ENCODE measurements around the gene AP3D1. TPM values are rescaled to one million over a fixed set of nuclear protein-coding genes. Genes with fewer than 3 reads are reported as not detected.

The AP3D1 gene
- total and polyA plus RNA-seq, 9 of the 15 experiments (the other 6 are each of a cell fraction or from before 2014, with no cell fraction given) = 1.2 to 86.1 (median 35.9) TPM

GRCh38 chr19:2060884-2061494 is 90.4 kb downstream of the AP3D1 start (continued):
- TF ChIP-seq ZNF134 (CRISPR knock-in tag; conservative IDR thresholded peaks at IDR 0.05) (no peak), POLR3A (IDR thresholded peaks at IDR 0.05; ENCODE audit: borderline replicate concordance, extremely low read depth, insufficient read depth, insufficient read length) (no peak), DACH1 (IDR thresholded peaks at IDR 0.05; ENCODE audit: partially characterized antibody) (no peak), HEY1 (CRISPR knock-in tag; IDR thresholded peaks at IDR 0.05; ENCODE audit: borderline replicate concordance) (no peak), ZNF140 (CRISPR knock-in tag; IDR thresholded peaks at IDR 0.05) (no peak), PHB (CRISPR knock-in tag; IDR thresholded peaks at IDR 0.05) (no peak), IRF9 (tag; IDR thresholded peaks at IDR 0.05) (no peak), POLR2A (conservative IDR thresholded peaks at IDR 0.05) (peak; percentile 8; the same call in 1 of the 2 replicates), ZNF384 (IDR thresholded peaks at IDR 0.05; ENCODE audit: low read depth, low read length) (no peak), DPF2 (IDR thresholded peaks at IDR 0.05) (no peak), SIN3A (IDR thresholded peaks at IDR 0.05; ENCODE audit: borderline replicate concordance in 2 of 2, control insufficient read depth in 1 of 2, low read depth in 2 of 2, low read length in 2 of 2) (peak in 1 of 2 experiments; percentile 15; a peak in 2 of 4 replicates), DLX4 (CRISPR knock-in tag; IDR thresholded peaks at IDR 0.05) (no peak), BRD4 (IDR thresholded peaks at IDR 0.05) (no peak; the same call in 1 of the 2 replicates), ZNF263 (CRISPR knock-in tag; IDR thresholded peaks at IDR 0.05; ENCODE audit: borderline replicate concordance) (no peak), BDP1 (IDR thresholded peaks at IDR 0.05; ENCODE audit: insufficient read depth, insufficient read length) (no peak), DNMT1 (IDR thresholded peaks at IDR 0.05) (no peak), HOMEZ (CRISPR knock-in tag; IDR thresholded peaks at IDR 0.05) (no peak), CXXC5 (CRISPR knock-in tag; IDR thresholded peaks at IDR 0.05) (peak; percentile 85), EP400 (IDR thresholded peaks at IDR 0.05) (no peak; the same call in 1 of the 2 replicates), SMC3 (conservative IDR thresholded peaks at IDR 0.05; ENCODE audit: insufficient read depth, low read depth, low read length) (no peak), SAP30 (IDR thresholded peaks at IDR 0.05; ENCODE audit: borderline replicate concordance, insufficient read depth, low read depth, low read length, poor library complexity, severe bottlenecking) (no peak), ADNP (tag; IDR thresholded peaks at IDR 0.05) (no peak), CREBBP (IDR thresholded peaks at IDR 0.05; ENCODE audit: low read depth, low read length) (no peak), L3MBTL2 (IDR thresholded peaks at IDR 0.05) (peak; percentile 86), RB1 (IDR thresholded peaks at IDR 0.05; ENCODE audit: low read depth) (peak; percentile 76; the same call in 1 of the 2 replicates)
- TF ChIP-seq, protein P1, sequence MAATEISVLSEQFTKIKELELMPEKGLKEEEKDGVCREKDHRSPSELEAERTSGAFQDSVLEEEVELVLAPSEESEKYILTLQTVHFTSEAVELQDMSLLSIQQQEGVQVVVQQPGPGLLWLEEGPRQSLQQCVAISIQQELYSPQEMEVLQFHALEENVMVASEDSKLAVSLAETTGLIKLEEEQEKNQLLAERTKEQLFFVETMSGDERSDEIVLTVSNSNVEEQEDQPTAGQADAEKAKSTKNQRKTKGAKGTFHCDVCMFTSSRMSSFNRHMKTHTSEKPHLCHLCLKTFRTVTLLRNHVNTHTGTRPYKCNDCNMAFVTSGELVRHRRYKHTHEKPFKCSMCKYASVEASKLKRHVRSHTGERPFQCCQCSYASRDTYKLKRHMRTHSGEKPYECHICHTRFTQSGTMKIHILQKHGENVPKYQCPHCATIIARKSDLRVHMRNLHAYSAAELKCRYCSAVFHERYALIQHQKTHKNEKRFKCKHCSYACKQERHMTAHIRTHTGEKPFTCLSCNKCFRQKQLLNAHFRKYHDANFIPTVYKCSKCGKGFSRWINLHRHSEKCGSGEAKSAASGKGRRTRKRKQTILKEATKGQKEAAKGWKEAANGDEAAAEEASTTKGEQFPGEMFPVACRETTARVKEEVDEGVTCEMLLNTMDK (IDR thresholded peaks at IDR 0.05; ENCODE audit: borderline replicate concordance, insufficient read depth, low read depth, low read length, poor library complexity, severe bottlenecking) = no peak
